Motor neuron (in vitro differentiated cells): ENCODE measurements around the gene EFCAB13. TPM values are rescaled to one million over a fixed set of nuclear protein-coding genes. Genes with fewer than 3 reads are reported as not detected.

ENCODE experiments used
- ATAC-seq, 8 experiments: fragments of 200-7000 bp; cut with Tn5 transposase; replicated peaks in 6 of 8; 2 replicates each; pipeline ENCODE4 v1.8.0; 2021; ENCODE audit warnings: mild to moderate bottlenecking in 8 of 8, moderate library complexity in 8 of 8
- H3K27ac ChIP-seq, 2 donors: fragments of 250-450 bp; sonication (Bioruptor Pico); 2 replicates each; pipeline ENCODE4 v1.9.0; 2021; ENCODE audit warnings: antibody characterized with exemption in 2 of 2, mild to moderate bottlenecking in 2 of 2, moderate library complexity in 1 of 2
- H3K4me1 ChIP-seq, 2 donors: fragments of 250-450 bp; sonication (Bioruptor Pico); replicated peaks in 1 of 2; 2 replicates each; pipeline ENCODE4 v1.6.1; 2021; ENCODE audit warnings: antibody characterized with exemption in 2 of 2, mild to moderate bottlenecking in 2 of 2, moderate library complexity in 1 of 2
- H3K4me3 ChIP-seq, 5 donors: fragments of 250-450 bp; sonication (Bioruptor Pico); 2 replicates each; pipeline ENCODE4 v1.9.0; 2021; ENCODE audit warnings: antibody characterized with exemption in 5 of 5, mild to moderate bottlenecking in 5 of 5, moderate library complexity in 4 of 5
- WGBS, 10 experiments: fragments of 450-650 bp; shearing (Covaris generic); methylation state at CpG; one replicate each; pipeline ENCODE4 v1.0.0; 2022; 5-methylcytosine and 5-hydroxymethylcytosine counted together
- in situ Hi-C, 9 experiments: fragments of 400-800 bp; cut with MboI; loops; one replicate each; pipeline ENCODE4 v1.15.0; 2021; ENCODE audit warnings: low sequenced_read_pairs in 9 of 9, low pct_unique_long_range_greater_than_20kb in 2 of 9; ENCODE audit not compliant: unreplicated experiment in 9 of 9
- total RNA-seq, 8 experiments: library from RNA; unstranded; fragments of 300-600 nt; gene quantifications; 2 replicates each; pipeline versions ENCODE4 v1.2.3 to v1.2.4, GENCODE V29; 2022

Gene EFCAB13
- 1 to 10 TPM; 1.3 to 6.9 (median 3.0) TPM for total RNA-seq

DNA sequence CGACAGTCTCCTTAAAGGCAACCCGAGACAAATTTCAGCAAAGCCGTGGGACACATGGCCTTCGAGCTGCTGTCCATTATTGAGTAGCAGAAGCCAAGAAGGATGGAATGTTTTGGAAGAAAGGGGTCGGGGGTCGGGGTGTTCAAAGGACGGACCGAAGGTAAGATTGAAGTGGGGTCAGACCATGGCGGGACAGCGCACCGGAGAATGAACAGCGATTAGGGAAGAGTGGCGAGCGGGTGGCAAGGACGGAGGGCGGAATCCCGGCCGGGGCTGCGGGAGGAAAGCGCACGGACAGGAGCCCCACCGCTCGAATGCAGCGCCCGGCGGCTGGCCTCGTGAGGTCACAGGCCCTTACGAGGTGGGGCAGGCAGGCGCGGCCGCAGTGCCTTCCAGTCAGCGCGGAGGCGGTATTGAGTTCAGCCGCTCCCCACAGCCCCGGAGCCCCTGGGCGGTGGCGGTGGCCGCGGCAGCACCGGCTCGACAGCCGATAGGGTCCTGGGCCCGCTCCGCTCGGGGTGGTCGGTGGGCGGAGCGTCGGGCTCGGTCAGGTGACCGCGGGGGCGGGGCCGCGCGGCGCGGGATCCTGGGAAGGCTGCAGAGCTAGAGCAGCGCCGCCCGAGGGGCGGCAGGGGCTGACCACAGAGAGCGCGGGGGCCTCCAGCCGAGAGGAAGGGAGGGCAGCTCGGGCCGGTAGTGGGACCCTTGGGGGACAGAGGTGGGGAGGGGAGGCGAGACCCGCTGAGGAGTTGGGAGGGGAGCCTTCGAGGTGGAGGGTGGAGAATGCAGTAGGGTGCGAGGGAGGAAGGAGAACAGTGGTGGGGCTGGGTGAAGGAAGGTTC, at the start of gene EFCAB13:
TSS of gene EFCAB13 (plus strand) at position 574 of the 842 bp plus-strand sequence. CDS start 4,399 bp downstream, outside the sequence.
- Histone ChIP-seq H3K4me3 (peak within 1 kb of the TSS; percentile 39 to 48 (median 41)), H3K27ac (peak within 1 kb of the TSS; percentile 39 to 53), H3K4me1 (no peaks in the 10 kb centered on the region)
- peak; percentile 90 to 96 (median 95) for ATAC-seq
- WGBS, 10 experiments, result 0 to 21% (median 2%) methylated on average over 2 to 21 of the region's 72 CpGs; no CpG with 5 or more reads in 2 of the 10 experiments
- in situ Hi-C loops, result loop anchor here in 1 of 9 experiments (25.0 kb wide), 1 partner anchor 111 kb away; the partner anchor contains the start of gene MYL4

- WGBS, 10 experiments, result 75 to 100% (median 91%) methylated on average over 2 to 3 of the region's 5 CpGs; no CpG with 5 or more reads in 3 of the 10 experiments
- no peak for ATAC-seq
- in situ Hi-C loops, result no loop called here
- no peak overlapping the region for H3K27ac ChIP-seq
- peaks cover 12 to 17% of the 10 kb centered on the region in 2 donors for H3K4me1 ChIP-seq
- no peak overlapping the region for H3K4me3 ChIP-seq
Observed at GRCh38 chr17:47274319-47275069, 49.3 kb upstream of the EFCAB13 start.

GRCh38 chr17:47275245-47275984, 48.3 kb upstream of the EFCAB13 start:
- peaks cover 12 to 21% of the 10 kb centered on the region in 2 donors for H3K4me1 ChIP-seq
- WGBS, 10 experiments, result 0 to 43% (median 16%) methylated on average over 1 to 7 of the region's 13 CpGs; no CpG with 5 or more reads in 5 of the 10 experiments
- H3K4me3 ChIP-seq, result no peak overlapping the region
- in situ Hi-C loops, result no loop called here
- no peak overlapping the region for H3K27ac ChIP-seq
- ATAC-seq, result peak; percentile 18 to 92 (median 68)

DNA sequence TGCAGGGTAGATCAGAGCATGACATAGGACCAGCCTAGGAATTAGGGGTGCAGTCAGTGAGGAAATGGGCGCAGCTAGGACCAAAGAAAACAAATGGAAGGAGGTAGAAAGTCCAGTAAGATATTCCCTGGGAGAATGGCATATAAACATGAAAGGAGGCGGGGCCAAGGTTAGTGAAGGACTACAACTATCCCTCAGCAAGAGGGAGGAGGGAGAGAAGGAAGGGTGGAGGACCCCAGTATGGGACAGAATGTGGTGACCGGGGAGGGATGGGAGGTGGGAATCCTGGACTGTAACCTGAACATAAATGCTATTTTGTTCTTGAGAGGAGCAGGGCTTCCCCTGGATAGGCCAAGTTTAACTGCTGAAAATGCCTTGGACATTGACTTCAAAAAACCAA, 47.3 kb upstream of the EFCAB13 start:
- 33 to 100% (median 100%) methylated on average over 1 to 3 of the region's 3 CpGs for WGBS, 10 experiments
- no peak overlapping the region for H3K4me3 ChIP-seq
- no peak overlapping the region for H3K27ac ChIP-seq
- peaks cover 12 to 21% of the 10 kb centered on the region in 2 donors for H3K4me1 ChIP-seq
- peak in 3 of 8 experiments; percentile 11 to 28 (median 12) for ATAC-seq
- in situ Hi-C loops, result no loop called here

DNA sequence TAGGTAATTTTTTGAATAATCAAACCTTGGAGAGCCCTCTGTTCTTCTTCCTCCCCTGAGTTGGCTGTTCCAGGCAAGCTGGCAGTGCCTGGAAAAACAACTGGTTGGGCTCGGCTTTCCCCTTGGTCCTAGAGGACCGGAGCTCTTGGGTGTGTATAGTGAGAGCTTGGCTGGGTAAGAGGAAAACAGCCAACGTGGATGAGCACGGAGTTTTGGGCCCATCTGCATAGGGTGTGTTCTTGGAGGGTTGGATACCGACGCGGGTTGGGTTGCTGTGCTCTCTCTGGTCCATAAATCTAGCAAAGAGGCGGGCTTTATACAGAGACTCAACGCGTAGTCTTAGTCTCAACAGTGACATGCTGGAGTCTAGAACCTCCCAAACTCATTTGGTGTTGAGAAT, 46.9 kb upstream of the EFCAB13 start:
- WGBS, 10 experiments, result 0 to 85% (median 25%) methylated on average over 4 to 9 of the region's 10 CpGs; no CpG with 5 or more reads in 4 of the 10 experiments

DNA sequence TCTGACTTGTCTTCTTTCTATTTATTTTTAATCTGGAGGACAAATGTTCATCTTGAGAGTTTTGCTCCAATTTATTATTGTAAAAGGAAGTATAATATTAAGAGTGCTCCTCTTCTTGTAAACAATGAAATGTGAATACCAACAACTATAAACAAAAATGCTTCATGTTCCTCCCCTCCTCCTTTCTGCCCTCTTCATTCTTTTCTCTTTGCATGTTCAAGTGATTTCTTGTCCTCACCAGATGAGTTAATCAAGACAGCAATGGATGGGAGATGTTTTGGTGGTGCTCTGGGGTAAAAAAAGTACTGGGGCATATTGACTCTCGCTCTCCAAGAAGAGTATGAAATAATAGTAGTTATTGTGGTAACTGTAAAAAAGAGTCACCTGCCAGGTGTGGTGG, 45.8 kb upstream of the EFCAB13 start:
- 80 to 100% (median 100%) methylated on average over 1 of the region's 1 CpG; no CpG with 5 or more reads in 4 of the 10 experiments for WGBS, 10 experiments
- in situ Hi-C loops, result no loop called here
- Histone ChIP-seq H3K27ac (no peak overlapping the region), H3K4me3 (no peak overlapping the region), H3K4me1 (peaks cover 12 to 21% of the 10 kb centered on the region in 2 donors)
- ATAC-seq, result no peak

More for the DNA sequence above, 46.9 kb upstream of the EFCAB13 start:
- H3K27ac ChIP-seq, result no peak overlapping the region
- peaks cover 12 to 21% of the 10 kb centered on the region in 2 donors for H3K4me1 ChIP-seq
- ATAC-seq, result peak in 6 of 8 experiments; percentile 14 to 97 (median 58)
- no peak overlapping the region for H3K4me3 ChIP-seq
- in situ Hi-C loops, result no loop called here

GRCh38 chr17:47278561-47278960, 45.2 kb upstream of the EFCAB13 start:
- no peak for ATAC-seq

DNA sequence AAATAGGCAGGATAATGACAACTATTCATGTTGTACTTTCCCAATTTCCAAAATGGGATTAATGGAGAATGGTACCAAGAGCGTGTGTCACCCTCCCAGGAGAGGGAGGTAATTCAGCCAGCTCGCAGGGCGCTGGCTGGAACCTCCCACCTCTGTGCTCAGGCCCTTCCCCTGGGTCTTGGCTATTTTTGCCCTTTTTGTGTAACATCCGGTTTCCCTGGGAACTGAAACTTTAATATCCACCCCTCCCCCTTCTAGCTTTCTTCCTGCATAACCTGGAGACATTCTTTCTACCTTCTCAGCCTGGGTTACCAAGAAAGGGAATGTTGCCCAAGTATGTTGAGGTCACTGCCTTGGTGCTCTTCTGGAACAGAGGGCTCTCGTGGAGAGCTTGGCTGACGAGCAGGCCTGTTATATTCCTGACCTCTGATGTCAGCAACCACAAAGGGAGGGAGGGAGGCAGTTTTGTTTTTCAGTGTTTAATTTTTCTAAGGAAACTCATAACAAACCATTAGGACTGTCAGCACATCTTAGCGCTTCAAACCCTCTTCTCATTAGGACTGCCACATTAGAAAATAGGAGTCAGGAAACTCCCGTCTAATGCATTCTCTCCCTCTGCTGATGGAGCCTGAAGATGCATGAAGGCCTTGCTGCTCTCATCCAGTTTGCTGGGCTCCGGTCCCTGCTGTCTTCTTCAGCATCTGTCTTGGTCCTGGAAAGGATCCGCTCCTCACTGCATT, 44.5 kb upstream of the EFCAB13 start:
- 0 to 60% (median 40%) methylated on average over 1 to 6 of the region's 10 CpGs; no CpG with 5 or more reads in 1 of the 10 experiments for WGBS, 10 experiments
- Histone ChIP-seq H3K4me1 (peaks cover 12 to 21% of the 10 kb centered on the region in 2 donors), H3K27ac (no peak overlapping the region), H3K4me3 (no peak overlapping the region)
- peak in 7 of 8 experiments; percentile 20 to 85 (median 47) for ATAC-seq
- in situ Hi-C loops, result no loop called here

More at GRCh38 chr17:47278561-47278960, 45.2 kb upstream of the EFCAB13 start:
- in situ Hi-C loops, result no loop called here
- H3K27ac ChIP-seq, result no peak overlapping the region
- 58 to 100% (median 83%) methylated on average over 1 to 3 of the region's 4 CpGs; no CpG with 5 or more reads in 2 of the 10 experiments for WGBS, 10 experiments
- no peak overlapping the region for H3K4me3 ChIP-seq
- H3K4me1 ChIP-seq, result peaks cover 12 to 21% of the 10 kb centered on the region in 2 donors

DNA sequence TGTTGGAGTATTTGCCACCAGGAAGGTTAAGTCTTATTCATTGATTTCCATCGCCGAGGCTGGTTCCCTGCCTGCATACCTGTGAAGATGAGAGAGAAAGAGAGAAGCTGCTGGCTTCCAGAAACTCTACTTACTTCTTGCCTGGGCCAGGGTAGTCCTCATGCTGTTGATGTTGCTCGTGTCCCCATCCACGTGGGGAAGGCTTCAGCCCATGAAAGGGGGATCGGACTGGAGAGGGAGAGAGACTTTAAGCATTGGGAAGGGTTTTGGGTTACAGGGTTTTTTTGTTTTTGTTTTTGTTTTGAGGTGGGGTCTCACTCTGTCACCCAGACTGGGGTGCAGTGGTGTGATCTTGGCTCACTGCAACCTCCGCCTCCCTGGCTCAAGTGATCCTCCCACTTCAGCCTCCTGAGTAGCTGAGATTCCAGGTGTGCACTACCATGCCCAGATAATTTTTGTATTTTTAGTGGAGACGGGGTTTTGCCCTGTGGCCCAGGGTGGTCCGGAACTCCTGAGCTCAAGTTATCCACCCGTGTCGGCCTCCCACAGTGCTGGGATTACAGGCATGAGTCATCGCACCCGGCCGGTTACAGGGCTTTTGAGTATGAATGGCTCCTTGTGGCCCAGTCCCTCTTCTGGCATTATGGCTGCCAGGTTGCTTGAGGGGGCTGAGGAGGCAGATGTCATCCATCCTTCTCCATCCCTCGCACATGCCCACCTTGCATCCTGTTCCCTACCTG, 43.5 kb upstream of the EFCAB13 start:
- Histone ChIP-seq H3K27ac (no peak overlapping the region), H3K4me1 (peaks cover 11 to 20% of the 10 kb centered on the region in 2 donors), H3K4me3 (no peak overlapping the region)
- no peak for ATAC-seq
- in situ Hi-C loops, result no loop called here
- 43 to 100% (median 60%) methylated on average over 2 to 6 of the region's 14 CpGs; no CpG with 5 or more reads in 4 of the 10 experiments for WGBS, 10 experiments

- in situ Hi-C loops, result no loop called here
- no peak overlapping the region for H3K27ac ChIP-seq
- WGBS, 10 experiments, result 74 to 100% (median 86%) methylated on average over 1 to 5 of the region's 6 CpGs; no CpG with 5 or more reads in 6 of the 10 experiments
- peaks cover 2 to 11% of the 10 kb centered on the region in 2 donors for H3K4me1 ChIP-seq
- H3K4me3 ChIP-seq, result no peak overlapping the region
- no peak for ATAC-seq
Observed at GRCh38 chr17:47281216-47281615, 42.5 kb upstream of the EFCAB13 start.

DNA sequence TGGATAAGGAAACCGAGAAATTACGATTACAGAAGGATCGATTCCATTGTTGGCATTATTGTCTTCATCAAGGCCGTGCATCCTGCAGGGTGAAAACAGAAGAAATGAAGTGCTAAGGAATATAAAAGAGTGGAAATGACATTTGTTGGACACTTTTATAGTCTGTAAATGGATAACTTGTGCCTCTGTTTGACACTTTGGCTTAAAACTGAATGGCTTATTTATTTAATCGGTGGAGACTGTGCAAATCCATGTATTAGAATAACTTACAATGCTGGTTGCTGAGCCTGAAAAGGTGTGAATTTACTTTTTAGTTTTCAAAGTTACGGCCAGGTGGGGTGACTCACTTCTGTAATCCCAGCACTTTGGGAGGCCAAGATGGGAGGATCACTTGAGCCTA, 38.8 kb upstream of the EFCAB13 start:
- no peak overlapping the region for H3K27ac ChIP-seq
- 80 to 97% (median 93%) methylated on average over 2 to 6 of the region's 6 CpGs; no CpG with 5 or more reads in 1 of the 10 experiments for WGBS, 10 experiments
- no peak overlapping the region for H3K4me3 ChIP-seq
- in situ Hi-C loops, result no loop called here
- no peaks in the 10 kb centered on the region for H3K4me1 ChIP-seq
- ATAC-seq, result no peak
